ENCODE results near the gene CUBN.
A peak's percentile ranks its signal among the peaks of the same experiment; 100 is the strongest.

Gene CUBN

DNA sequence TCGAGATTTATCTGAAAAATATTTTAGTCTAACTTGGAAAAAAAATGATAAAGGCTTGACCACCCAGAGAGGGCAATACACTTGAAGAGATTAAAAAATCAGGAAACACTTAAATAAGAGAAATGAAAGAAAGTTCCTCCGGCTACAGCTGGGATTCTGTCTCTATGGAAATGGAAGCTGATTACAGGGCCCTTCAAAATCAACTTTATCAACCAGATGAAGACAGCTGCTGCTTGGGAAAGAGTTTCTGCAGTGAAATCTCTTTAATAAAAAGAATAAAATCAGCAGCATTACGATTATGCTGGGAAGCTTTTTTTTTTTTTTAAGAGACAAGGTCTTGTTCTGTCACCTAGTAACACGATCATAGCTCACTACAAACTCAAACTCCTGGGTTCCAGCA lies 316.9 kb downstream of the CUBN start:
- DNase-seq = no peak

GRCh38 chr10:16811765-16812164 lies 317.8 kb downstream of the CUBN start:
- no peak for DNase-seq

- no peak for DNase-seq
Measured at GRCh38 chr10:16811292-16811691, 318.3 kb downstream of the CUBN start.

DNA sequence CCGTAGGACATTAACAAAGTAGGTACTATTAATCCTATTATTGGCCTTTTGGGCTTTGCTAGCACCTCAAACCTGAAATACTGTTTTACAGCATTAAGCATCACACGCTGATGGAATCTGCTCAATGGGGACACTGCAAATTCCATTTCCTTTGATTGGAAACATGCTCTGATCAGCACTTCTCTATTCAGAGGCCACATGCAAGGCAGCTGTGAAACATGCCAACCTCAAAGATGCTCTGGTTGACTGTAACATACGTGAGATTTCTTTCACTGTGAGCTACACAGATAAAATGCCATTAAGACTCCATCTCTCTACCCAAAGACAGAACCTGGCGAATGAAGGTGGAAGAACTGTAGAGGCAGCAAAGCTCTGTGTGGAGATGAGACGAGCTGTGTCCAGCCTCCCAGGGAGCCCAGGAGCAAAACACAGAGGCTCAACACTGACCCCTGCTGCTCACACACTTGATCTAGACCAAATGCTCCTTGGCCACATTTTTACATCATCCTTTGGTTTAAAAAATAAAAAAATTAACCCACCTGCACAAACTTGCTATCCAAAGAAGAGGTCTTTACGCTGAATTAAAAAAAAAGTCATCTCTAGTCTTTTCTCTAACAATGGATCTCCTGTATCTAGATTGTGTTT lies 320.4 kb downstream of the CUBN start:
- DNase-seq = no peak

DNA sequence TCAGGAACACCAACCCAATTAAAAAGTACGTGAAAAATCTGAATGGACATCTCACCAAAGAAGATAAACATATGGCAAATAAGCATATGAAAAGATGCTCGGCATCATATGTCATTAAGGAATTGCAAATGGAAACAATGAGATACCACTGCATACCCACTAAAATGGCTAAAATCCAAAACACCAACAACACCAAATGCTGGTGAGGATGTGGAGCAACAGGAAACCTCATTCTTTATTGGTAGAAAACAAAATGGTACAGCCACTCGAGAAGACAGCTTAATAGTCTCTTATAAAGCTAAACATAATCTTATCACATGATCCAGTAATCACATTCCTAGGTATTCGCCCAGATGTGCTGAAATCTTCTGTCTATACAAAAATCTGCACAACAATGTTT lies 325.5 kb downstream of the CUBN start:
- DNase-seq = no peak

GRCh38 chr10:16803464-16803863 lies 326.1 kb downstream of the CUBN start:
- no peak for DNase-seq

- DNase-seq = no peak
Measured at GRCh38 chr10:16799621-16800020, 330.0 kb downstream of the CUBN start.

GRCh38 chr10:16798571-16798970 lies 331.0 kb downstream of the CUBN start:
- no peak for DNase-seq

GRCh38 chr10:16795410-16796073 lies 334.1 kb downstream of the CUBN start:
- DNase-seq = no peak

- DNase-seq = no peak
Measured at GRCh38 chr10:16794005-16794404, 335.6 kb downstream of the CUBN start.

DNA sequence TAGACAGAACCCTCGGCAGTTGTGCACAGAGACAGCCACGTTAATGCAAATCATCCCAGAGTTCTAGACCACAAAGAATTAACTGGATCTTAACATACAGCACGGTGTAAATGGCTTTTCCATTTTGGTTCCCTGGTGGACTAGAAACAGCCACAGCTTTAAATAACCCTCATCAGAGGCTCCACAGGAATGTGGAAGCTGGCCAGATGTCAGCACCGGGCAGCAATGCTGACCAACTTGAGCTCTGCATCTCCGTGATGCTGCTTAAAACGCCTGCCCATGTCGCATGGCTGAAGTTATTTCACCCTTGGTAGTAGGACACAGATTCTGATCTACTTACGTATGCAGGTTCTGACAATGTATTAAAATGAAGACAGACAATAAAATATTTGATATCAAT lies 336.9 kb downstream of the CUBN start:
- DNase-seq = no peak

DNA sequence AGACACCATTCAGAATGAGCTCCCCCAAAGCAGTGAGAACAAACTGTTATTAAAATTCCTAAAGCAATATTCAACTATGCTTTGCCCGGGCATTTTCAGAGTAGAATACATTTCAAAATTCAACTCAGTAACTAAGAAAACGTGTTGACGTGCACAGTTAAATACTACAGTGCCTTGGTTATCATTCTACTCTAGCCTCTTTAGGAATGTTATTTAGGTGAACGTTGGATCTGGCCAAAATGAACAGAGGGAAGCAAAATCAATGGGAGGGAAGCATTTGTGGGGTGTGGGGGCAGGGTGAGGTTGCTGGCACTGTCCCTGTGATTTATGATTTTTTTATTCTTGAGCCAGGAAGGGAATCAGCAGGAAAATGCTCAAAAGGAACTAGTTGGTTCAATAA lies 339.8 kb downstream of the CUBN start:
- no peak for DNase-seq

GRCh38 chr10:16789261-16789660 lies 340.4 kb downstream of the CUBN start:
- DNase-seq = no peak

DNA sequence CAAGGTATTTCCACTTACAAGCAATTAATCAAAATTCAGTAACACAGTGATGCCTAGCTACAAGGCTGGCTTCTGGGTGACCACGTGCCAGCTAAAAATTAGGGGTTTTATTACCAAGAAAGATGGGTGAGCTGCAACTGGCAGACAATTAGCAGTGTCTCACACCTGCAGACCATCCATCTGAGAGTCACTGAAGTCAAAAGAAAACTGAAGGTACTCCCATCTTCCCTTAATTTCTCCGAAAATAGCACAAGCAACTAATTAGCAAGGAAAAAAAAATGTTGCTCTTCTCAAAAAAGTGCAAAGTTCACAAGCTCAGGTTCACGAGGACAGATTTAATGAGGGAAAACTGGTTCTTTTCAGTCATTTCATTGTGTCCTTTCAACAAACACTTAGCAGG lies 340.8 kb downstream of the CUBN start:
- no peak for DNase-seq

DNA sequence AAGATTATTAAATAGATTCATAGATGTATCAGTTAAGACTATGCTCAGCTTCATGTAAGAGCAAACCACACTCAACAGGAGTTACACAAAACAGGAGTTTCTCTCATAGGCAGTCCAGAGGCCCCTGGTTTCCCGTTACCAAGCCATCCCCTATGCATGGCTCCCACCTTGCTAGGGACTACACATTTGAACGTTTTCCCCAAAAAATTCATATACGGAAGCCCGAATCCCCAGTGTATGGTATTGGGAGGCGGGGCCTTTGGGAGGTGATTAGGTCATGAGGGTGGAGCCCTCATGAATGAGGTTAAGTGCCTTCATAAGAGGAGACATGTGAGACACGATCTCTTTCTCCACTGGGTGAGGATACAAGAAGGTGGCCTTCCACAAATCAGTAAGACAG lies 341.5 kb downstream of the CUBN start:
- no peak for DNase-seq

DNA sequence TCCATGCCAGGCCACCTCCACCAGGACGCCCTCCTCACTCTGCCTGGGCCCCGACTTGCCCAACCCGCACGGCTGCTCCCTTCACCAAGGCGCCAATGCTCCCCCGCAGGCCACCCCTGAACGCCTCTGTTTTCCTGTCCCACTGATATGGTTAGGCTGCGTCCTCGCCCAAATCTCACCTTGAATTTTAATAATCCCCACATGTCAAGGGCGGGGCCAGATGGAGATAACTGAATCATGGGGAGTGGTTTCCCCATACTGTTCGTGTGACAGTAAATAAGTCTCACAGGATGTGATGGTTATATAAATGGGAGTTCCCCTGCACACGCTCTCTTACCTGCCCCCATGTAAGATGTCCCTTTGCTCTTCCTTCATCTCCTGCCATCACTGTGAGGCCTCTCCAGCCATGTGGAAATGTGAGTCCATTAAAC lies 342.2 kb downstream of the CUBN start:
- peak; percentile 14 for DNase-seq

- no peak for DNase-seq
Measured at GRCh38 chr10:16780338-16780880, 349.2 kb downstream of the CUBN start.

DNA sequence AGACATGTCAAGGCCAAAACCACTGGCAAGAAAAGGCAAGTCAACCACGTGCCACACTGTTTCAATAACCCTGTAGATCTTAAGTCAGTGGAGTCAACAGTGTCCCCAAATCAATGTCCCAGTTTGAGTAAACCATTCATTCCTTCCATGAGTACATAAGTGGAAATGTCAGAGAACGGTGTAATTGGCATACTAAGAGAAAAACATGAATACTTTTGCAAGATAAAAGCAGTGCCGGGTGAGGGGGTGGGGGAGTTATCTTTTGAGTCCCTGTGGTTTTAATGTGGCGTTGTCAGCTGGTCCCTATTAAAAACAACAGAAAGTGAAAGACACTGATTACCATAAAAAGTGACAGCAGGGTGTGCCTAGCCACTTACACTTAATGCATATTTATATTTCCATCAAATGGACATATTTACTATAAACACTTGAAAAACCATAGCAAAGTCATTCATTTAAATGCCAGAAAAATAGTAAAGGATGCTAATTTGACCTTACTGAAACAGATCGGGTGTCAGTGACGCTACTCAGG lies 350.2 kb downstream of the CUBN start:
- no peak for DNase-seq

DNA sequence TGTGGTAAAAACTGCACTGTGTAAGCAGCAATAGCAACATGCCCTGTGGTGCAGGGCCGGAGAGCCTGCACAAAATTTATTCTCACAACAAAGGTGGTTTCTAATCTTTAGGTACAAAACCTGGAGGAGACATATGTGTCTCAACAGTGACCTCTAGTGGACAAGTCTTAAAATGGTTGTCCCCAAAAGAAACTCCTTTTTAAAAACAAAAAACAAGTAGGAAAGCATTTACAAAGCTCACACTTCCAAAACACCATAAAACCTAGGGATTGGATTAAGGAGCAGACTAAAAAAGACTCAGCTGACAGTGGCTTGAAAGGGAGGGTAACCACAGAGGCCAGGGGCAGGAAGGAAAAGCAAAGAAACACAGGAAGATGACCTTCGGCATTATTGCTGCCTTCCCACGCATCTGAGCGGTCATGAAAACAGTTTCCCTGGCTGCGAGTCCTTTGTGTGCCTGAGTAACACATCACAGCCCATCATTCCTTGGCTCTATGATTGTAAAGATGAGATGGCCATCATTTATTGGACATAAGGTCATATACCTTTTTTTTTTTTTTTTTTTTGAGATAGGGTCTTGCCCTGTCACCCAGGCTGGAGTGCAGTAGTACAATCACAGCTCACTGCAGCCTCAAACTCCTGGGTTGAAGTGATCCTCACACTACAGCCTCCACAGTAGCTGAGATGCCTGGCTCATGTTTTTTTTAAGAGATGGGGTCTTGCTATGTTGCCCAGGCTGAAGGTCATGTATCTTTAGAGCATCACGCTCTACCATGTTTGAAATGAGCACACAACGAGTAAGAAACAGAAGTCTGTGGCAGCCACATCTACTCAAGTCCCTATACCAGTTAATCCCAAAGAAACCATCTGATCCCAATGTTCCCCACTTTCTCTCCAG lies 351.9 kb downstream of the CUBN start:
- no peak for DNase-seq

DNA sequence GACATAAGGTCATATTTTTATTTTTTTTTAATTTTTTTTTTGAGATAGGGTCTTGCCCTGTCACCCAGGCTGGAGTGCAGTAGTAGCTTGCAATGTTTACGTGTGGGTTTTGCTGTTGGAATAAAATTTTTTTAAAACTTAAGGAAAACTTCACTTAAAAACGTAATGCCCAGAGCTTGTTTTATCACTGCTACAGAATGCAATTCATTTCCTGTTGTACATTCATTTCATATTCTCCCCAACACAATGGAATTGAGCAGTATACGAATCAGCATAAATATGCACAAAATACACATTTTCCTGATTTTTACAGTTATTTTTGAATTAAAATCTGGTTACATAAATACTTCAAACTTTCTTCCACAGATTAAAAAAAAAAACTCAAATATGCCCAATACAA lies 352.7 kb downstream of the CUBN start:
- DNase-seq = no peak

Data from activated gamma-delta T cell (primary cell).